Measurements from ENCODE around the gene CACNA1D.
A peak's percentile ranks its signal among the peaks of the same experiment; 100 is the strongest.

Gene CACNA1D

GRCh38 chr3:53835257-53835656 is 340.8 kb downstream of the CACNA1D start:
- DNase-seq = no peak

DNA sequence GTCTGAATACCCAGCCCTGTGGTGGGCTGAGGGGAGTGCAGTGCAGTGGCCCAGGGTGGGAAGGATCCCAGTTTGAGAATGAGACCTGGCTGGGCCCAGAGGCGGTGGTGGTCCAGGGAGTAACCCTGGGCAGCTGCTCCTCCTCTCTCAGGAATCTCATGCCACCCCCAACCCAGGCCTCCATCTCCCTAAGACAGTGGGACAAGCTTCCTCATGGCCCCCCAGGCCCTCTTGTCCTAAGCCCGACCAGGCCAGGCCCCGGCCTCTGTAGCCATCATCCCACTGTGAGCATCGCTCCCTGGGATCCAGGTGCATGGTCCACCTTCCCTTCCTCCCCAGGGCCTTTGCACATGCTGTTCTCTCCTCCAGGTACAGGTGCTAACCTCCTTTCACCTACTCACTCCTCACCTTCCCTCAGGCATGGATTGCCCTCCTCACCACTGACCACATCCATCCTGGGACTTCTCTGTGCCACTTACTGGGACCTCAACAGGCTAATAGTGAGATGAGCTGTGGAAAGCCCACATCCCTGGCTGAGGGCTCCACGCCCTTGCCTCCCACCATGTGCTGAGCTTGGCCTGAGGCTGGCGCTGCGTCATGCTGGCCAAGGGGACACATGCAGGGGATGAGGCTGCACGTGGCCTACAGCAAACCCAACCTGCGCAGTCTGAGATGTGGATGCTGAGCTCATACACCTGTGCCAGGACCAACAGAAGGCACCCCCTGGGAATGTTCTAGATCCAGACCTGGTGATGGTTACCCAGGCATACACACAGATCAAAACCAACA is 341.9 kb downstream of the CACNA1D start:
- no peak for DNase-seq

DNA sequence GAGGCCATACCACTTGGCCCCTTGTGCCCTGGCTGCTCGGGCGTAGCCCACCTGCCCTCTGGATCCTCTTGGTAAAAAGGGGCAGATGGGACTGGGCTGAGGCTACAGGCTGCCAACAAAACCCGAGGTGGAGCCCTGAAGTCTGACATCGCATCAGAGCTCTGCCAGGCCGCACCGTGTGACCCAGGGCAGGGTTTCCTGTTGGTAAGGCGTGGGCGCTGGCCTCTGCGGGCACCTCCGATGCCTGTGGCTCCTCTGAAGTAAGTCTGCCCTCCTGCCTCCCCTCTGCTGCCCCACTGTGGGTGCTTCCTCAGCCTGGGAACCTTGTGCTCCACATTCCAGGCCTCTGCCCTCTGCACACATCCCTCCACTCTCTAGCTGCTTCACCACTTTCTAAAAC is 342.9 kb downstream of the CACNA1D start:
- DNase-seq = no peak

GRCh38 chr3:53841296-53841695 is 346.9 kb downstream of the CACNA1D start:
- DNase-seq = no peak

DNA sequence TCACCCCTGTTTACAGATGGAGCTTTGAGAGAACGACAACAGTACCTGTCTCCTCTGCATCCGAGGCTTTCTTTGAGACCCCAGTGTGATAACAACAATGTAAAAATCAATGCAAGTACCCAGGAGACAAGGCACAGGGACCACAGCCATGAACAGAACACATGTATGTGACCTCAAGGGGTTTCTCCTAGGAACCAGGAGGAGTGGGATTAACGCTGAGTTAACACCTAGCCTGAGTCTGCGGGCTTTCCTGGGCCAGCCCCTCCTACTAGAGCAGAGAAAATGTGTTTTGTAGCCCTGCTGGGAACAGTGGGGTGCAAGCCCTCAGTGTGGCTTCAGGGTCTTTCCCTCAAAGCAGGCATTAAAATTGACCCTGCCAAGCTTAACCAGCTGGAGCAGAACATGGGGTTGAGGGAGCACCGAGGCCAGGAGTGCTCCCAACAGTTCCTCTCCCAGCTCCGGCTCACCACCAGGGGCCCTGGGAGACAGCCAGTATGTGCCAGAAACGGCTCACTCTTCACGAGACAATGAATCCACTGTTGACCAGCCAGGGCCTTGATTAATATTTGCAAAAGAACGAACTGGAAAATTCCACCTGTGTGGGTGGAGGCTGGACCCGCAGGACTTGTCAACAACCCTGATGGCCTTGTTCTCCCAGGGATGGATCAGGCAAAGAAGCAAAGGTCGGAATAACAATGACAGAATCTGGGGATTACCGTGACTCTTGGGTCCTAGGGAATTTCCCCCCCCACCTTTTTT is 348.2 kb downstream of the CACNA1D start:
- DNase-seq = no peak

DNA sequence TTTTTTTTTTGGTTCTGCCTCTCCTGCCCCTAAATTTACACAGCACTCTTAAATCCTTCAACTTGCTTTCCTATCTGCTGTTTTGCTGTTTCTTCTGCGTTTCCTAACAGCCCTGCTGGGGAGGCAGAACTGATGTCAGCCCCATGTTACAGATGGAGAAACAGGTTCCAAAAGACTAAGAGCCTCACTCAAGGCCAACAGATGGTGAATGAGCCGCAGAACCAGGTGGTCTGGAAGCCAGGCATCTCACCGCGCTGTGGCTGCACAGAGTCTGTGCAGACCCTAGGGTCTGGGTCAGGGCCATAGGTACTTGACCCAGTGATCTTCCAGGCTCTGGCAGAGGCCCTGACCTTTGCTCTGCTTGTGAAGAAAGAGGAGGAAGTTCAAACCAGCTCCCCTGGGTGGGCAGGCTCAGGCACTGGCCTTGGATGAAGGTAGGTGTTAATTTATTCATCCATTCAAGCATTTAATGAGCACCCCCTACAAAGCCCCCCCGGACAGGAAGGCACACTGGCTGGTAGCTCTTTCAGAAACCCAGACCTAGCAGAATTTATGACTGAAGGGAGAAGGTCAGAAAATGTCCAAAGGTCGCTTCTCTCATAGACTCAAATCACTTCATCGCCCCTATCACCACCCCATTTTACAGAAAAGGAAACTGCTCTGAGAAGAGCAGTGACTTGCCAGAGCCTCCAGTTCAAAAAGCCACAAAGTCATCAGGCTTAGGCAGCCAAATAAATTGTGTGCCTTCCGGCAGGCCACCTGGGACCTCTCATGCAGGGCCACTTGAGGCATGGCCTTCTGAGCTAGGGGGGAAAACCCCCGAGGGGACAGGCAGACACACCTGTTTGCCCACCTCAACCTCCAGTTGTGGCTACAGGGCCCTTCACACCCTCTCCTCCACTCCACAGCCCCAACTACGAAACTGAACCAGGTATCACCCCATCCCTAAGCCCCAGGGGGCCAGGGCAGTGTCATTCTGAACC is 349.1 kb downstream of the CACNA1D start:
- DNase-seq = peak in 1 of 2 experiments; percentile 14

GRCh38 chr3:53844262-53845102 is 350.1 kb downstream of the CACNA1D start:
- no peak for DNase-seq

- DNase-seq = peak in 1 of 2 experiments; percentile 10
Measured at GRCh38 chr3:53845103-53845880, 350.9 kb downstream of the CACNA1D start.

DNA sequence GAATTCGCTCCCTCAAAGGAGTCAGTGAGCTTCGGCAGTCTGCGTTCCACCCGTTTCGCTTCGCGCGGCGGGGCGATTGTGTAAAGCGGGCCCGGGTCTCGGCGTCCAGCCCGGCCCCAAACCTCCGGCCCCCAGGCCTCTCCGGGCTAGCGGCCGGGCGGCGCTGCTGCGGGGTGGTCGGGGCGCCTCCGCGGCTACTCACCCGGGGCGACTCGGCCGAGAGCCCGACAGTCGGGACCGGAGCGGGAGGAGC is 351.4 kb downstream of the CACNA1D start:
- no peak for DNase-seq

DNA sequence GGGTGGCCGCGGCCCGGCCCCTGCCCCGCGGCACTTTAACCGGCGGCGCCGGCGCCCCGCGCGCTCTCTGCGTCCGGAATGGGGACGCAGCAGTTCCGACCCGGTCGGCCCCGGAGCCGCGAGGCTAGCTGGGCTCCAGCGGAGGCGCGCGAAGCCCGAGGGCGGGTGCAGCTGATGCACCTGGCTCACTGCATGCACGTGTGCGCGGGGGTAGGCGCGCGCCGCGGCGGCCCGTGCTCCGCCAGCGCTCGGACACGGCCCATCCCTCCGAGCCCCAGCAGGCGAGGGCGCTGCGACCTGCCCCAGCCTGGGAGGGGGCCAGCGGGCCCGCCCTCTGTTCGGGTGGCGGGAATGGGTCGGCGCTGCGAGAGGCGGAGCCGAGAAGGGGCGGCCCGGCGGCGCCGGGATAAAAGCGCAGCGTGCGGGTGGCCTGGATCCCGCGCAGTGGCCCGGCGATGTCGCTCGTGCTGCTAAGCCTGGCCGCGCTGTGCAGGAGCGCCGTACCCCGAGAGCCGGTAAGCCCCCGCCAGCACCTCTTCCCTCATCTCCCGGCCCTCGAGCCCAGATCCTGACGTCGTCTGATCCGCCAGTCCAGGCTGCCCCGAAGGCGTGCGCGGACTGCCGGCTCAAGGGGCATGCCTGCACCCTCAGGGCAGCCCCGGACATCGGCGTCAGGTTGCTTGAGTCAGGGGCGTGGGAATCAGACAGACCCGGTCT is 351.9 kb downstream of the CACNA1D start, which contains the start of the genes CHDH and IL17RB:
Gene CHDH, minus strand, starts transcription at position 286 of the 717 bp plus-strand sequence. CDS start 22,411 bp downstream, outside the sequence.
Gene IL17RB, plus strand, starts transcription at position 435 of the 717 bp plus-strand sequence. Its CDS starts 21 bp downstream, at position 456.
- peak in 1 of 2 experiments; percentile 78 for DNase-seq

GRCh38 chr3:53846851-53847155 is 352.4 kb downstream of the CACNA1D start:
- DNase-seq = no peak

DNA sequence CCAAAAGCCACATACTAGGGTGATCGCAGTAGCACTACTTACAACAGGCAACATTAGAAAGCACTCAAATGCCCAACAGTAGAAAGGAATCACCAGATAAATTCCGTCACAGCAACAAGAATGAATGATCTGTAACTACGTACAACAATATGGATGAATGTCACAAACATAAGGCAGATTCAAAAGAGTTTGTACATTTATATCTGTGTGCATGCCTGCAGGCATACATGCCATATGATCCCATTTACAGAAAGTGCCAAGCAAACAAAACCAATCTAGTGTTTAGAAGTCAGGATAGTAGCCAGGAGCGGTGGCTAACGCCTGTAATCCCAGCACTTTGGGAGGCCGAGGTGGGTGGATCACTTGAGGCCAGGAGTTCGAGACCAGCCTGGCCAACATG is 355.5 kb downstream of the CACNA1D start:
- no peak for DNase-seq

- no peak for DNase-seq
Measured at GRCh38 chr3:53850895-53851294, 356.5 kb downstream of the CACNA1D start.

DNA sequence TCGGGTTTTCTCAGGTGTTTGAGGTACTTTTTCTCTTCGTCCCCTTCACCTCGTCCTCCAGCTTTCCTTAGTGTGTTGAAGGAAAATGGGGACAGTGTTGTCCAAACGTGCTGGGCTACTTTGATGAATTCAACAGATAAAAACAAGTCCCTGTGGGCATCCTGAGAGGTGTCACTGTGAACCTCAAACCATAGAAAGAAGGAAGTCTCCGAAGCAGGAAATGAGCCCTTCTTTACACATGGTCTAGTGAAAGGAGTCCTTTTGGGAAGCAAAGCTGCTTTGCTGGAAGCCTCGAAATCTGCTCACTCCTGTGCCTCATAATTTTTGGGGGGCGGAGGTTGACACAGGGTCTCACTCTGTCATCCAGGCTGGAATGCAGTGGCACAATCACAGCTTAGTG is 362.6 kb downstream of the CACNA1D start:
- DNase-seq = no peak

DNA sequence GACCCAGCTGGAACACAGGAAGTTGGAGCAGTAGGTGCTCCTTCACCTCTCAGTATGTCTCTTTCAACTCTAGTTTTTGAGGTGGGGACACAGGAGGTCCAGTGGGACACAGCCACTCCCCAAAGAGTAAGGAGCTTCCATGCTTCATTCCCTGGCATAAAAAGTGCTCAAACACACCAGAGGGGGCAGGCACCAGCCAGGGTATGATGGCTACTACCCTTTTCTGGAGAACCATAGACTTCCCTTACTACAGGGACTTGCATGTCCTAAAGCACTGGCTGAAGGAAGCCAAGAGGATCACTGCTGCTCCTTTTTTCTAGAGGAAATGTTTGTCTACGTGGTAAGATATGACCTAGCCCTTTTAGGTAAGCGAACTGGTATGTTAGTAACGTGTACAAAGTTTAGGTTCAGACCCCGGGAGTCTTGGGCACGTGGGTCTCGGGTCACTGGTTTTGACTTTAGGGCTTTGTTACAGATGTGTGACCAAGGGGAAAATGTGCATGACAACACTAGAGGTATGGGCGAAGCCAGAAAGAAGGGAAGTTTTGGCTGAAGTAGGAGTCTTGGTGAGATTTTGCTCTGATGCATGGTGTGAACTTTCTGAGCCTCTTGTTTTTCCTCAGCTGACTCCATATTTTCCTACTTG is 363.8 kb downstream of the CACNA1D start:
- no peak for DNase-seq

GRCh38 chr3:53859178-53859577 is 364.8 kb downstream of the CACNA1D start:
- no peak for DNase-seq

DNA sequence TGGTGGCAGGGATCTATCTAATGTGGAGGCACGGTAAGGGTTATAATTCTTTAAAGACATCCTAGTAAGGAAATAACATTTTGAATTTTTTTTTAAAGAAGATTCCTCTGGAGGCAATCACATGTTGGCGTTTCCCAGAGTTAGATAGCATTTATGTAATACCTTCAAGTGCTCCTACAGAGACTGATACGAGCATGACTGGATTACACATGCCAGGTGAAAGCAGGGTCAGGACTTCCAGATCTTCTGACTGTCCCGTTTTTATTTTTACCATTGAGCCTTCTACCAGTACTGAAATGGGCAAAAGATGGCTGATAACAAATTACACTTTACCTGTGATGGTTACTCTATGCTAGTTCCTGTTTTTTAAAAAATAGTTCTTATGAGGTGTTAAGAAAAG is 365.8 kb downstream of the CACNA1D start:
- DNase-seq = no peak

DNA sequence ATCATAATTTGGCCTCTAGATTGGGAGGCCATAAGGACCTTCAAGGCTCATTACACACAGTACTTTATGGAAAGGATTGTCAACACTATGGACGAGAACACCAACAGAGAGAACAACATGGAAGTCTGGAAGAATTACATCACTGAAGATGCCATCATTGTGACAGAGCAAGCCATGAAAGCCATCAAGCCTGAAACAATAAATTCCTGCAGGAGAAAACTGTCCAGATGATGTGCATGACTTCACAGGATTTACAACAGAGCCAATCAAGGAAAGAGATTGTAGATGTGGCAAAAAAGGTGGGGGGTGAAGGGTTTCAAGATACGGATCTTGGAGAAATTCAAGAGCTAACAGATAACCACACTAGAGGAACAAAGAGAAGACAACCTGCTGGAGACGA is 367.8 kb downstream of the CACNA1D start:
- no peak for DNase-seq

DNA sequence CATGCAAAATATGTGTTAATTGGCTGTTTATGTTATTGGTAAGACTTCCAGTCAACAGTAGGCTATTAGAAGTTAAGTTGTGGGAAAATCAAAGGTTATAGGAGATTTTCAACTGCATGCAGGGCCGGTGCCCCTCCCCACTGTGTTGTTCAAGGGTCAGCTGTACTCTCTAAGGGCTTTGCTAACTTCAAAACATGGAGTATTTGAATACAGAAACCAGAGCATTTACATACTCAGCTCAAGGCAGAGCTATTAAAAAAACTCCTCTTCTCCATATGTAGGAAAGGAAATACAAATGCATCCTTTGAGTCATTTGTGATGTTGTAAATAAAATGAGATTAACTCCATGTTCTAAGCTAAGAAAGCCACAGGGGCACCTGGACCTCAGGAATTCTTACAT is 368.7 kb downstream of the CACNA1D start:
- no peak for DNase-seq

All from NCI-H446 (cell line).